ENCODE data around the gene IGFBP2.

Gene IGFBP2, protein sequence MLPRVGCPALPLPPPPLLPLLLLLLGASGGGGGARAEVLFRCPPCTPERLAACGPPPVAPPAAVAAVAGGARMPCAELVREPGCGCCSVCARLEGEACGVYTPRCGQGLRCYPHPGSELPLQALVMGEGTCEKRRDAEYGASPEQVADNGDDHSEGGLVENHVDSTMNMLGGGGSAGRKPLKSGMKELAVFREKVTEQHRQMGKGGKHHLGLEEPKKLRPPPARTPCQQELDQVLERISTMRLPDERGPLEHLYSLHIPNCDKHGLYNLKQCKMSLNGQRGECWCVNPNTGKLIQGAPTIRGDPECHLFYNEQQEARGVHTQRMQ

DNA sequence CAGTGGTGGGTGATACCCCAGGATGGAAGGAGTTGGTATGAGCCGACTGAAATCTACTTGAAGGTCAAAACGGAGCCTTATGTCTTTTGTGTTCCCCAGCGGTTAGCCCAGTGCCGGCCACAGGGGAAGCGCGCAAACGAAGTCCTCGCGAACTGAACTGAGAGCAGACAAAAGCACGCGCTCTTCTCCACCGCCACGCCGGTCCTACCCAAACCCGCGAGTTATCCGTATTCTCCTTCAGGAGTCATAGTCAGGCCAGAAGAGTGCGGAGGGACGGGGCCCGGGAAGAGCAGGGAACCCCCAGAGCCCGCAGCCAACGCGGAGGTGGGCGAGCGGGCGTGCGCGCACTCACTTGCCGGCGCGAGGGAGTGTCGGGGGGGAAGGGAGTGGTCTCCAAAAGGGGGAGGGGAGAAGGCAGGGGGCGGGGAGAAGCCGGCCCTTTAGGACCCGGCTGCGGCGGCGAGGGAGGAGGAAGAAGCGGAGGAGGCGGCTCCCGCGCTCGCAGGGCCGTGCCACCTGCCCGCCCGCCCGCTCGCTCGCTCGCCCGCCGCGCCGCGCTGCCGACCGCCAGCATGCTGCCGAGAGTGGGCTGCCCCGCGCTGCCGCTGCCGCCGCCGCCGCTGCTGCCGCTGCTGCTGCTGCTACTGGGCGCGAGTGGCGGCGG lies at the start of gene IGFBP2:
TSS of gene IGFBP2 (plus strand) at position 469 of the 664 bp plus-strand sequence. CDS start at position 573, 104 bp downstream.
- peak; percentile 86 for DNase-seq (ENCODE audit: low spot score)
- in situ Hi-C loops (cut with MboI; ENCODE audit: low sequenced_read_pairs, unreplicated experiment): no loop called here
- TF ChIP-seq, protein P1, sequence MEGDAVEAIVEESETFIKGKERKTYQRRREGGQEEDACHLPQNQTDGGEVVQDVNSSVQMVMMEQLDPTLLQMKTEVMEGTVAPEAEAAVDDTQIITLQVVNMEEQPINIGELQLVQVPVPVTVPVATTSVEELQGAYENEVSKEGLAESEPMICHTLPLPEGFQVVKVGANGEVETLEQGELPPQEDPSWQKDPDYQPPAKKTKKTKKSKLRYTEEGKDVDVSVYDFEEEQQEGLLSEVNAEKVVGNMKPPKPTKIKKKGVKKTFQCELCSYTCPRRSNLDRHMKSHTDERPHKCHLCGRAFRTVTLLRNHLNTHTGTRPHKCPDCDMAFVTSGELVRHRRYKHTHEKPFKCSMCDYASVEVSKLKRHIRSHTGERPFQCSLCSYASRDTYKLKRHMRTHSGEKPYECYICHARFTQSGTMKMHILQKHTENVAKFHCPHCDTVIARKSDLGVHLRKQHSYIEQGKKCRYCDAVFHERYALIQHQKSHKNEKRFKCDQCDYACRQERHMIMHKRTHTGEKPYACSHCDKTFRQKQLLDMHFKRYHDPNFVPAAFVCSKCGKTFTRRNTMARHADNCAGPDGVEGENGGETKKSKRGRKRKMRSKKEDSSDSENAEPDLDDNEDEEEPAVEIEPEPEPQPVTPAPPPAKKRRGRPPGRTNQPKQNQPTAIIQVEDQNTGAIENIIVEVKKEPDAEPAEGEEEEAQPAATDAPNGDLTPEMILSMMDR (IDR thresholded peaks at IDR 0.05; ENCODE audit: borderline replicate concordance, control extremely low read depth, extremely low read depth, insufficient read depth, missing control alignments): no peak

DNA sequence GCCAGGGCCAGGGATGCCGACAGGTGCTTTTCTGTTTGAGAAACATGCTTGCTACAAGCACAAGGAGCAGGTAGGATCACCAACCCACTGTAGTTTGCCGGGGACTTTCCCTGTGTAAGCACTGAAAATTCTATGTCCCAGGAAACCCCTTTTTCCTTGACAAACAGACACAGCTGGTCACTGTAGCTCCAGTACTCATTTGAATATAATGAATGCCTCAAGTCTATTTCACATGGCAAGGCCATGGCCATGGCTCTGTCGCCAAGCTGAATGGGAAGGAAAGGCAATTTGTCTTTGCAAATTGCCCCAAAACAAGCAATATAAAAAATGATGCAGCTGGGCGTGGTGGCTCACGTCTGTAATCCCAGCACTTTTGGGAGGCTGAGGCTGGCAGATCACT lies 49.6 kb upstream of the IGFBP2 start:
- in situ Hi-C loops (cut with MboI; ENCODE audit: low sequenced_read_pairs, unreplicated experiment): no loop called here

DNA sequence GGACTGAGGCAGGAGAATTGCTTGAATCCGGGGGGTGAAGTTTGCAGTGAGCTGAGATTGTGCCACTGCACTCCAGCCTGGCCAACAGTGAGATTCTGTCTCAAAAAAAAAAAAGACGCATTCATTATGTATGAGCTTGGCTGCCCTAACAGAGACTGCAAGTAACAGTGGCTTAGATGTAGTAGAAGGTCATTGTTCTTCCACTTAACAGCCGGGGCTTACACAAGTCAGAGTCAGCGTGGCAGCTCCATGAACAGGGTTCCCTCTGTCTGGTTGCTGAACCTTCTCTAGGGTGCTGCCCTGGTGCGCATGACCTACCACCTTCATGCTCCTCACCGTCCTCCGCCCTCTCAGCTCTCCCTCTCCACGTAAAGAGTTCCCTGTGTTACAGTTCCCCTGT lies 49.1 kb upstream of the IGFBP2 start:
- TF ChIP-seq, protein P1 (IDR thresholded peaks at IDR 0.05; ENCODE audit: borderline replicate concordance, control extremely low read depth, extremely low read depth, insufficient read depth, missing control alignments): no peak
- DNase-seq (ENCODE audit: low spot score): no peak
- in situ Hi-C loops (cut with MboI; ENCODE audit: low sequenced_read_pairs, unreplicated experiment): no loop called here

More for the DNA sequence above, 49.6 kb upstream of the IGFBP2 start:
- TF ChIP-seq, protein P1 (IDR thresholded peaks at IDR 0.05; ENCODE audit: borderline replicate concordance, control extremely low read depth, extremely low read depth, insufficient read depth, missing control alignments): no peak
- no peak for DNase-seq (ENCODE audit: low spot score)

DNA sequence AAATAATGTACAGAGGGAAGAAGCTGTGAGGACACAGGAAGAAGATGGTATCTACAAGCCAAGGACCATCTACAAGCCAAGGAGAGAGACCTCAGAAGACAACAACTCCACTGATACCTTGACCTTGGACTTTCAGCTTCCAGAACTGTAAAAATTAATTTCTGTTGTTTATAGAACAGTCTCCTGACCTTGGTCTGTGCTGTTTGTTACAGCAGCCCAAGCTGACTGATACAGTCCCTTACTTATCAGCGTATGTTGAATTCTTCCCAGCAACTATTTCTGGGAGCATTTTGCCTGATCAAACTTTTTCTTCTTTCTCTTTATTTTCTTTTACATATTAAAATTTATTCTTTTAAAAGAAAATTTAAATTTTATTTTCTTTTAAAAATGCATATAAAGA lies 47.8 kb upstream of the IGFBP2 start:
- in situ Hi-C loops (cut with MboI; ENCODE audit: low sequenced_read_pairs, unreplicated experiment): no loop called here
- no peak for DNase-seq (ENCODE audit: low spot score)
- TF ChIP-seq, protein P1 (IDR thresholded peaks at IDR 0.05; ENCODE audit: borderline replicate concordance, control extremely low read depth, extremely low read depth, insufficient read depth, missing control alignments): no peak

DNA sequence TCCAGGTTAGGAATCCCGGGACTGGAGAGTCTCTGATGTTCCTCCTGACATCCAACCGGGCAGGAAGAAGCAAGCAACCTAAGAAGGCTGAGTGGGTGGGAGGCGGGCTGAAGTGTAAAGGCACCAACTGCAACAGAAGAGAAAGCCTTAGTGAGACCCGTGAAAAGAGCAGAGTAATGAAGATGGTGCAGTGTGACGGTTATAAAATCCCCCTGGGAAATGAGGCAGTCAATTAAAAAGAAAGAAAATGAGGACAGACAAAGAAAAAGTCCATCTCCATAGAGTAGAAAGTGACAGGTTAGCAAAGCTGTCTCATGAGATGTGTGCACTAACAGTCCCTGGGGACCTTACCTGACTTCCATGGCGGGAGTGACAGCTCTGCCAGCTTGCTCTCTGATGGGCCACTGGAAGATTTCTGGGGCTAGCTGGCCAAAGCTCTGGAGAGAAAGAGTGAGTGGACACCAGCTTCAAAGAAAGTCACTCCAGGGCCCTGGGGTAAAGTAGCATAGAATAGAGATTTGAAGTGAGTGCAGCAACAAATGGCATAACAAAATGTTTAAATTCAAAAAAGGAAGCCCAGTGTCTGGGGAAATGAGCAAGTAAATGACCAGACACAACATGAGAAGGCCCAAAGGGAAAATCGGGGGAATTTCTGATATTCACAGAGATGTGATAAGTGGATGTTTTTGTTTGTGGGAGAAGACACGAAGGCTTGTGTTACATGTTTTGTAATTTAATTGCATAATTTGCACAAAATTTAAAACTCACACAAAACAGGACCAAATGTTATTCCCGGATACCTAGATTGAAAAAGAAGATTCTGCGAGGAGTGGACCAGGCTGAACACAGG lies 44.1 kb upstream of the IGFBP2 start:
- in situ Hi-C loops (cut with MboI; ENCODE audit: low sequenced_read_pairs, unreplicated experiment): no loop called here
- TF ChIP-seq, protein P1 (IDR thresholded peaks at IDR 0.05; ENCODE audit: borderline replicate concordance, control extremely low read depth, extremely low read depth, insufficient read depth, missing control alignments): no peak
- no peak for DNase-seq (ENCODE audit: low spot score)

DNA sequence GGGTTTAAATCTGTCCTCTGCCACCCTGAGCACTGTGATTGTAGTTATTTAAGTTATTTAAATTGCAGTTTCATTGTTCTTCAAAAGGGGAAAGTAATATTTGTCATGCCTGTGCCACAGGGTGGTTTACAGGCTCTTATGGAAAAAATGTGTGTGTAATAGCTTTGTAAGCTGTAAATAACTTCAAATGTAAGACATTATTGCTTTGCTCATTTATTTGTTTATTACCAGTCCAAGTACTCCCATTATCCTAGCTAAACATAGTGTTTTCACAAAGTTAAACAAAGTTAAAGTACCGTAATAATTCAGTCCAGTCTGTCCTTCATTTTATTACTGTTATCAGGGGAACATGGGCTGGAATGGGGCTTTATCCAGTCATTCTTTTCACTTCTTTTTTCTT lies 43.4 kb upstream of the IGFBP2 start:
- TF ChIP-seq, protein P1 (IDR thresholded peaks at IDR 0.05; ENCODE audit: borderline replicate concordance, control extremely low read depth, extremely low read depth, insufficient read depth, missing control alignments): no peak
- no peak for DNase-seq (ENCODE audit: low spot score)
- in situ Hi-C loops (cut with MboI; ENCODE audit: low sequenced_read_pairs, unreplicated experiment): no loop called here
